ENCODE data around the gene ACKR1.
A peak's percentile ranks its signal among the peaks of the same experiment; 100 is the strongest.

Gene ACKR1, protein sequence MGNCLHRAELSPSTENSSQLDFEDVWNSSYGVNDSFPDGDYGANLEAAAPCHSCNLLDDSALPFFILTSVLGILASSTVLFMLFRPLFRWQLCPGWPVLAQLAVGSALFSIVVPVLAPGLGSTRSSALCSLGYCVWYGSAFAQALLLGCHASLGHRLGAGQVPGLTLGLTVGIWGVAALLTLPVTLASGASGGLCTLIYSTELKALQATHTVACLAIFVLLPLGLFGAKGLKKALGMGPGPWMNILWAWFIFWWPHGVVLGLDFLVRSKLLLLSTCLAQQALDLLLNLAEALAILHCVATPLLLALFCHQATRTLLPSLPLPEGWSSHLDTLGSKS

DNA sequence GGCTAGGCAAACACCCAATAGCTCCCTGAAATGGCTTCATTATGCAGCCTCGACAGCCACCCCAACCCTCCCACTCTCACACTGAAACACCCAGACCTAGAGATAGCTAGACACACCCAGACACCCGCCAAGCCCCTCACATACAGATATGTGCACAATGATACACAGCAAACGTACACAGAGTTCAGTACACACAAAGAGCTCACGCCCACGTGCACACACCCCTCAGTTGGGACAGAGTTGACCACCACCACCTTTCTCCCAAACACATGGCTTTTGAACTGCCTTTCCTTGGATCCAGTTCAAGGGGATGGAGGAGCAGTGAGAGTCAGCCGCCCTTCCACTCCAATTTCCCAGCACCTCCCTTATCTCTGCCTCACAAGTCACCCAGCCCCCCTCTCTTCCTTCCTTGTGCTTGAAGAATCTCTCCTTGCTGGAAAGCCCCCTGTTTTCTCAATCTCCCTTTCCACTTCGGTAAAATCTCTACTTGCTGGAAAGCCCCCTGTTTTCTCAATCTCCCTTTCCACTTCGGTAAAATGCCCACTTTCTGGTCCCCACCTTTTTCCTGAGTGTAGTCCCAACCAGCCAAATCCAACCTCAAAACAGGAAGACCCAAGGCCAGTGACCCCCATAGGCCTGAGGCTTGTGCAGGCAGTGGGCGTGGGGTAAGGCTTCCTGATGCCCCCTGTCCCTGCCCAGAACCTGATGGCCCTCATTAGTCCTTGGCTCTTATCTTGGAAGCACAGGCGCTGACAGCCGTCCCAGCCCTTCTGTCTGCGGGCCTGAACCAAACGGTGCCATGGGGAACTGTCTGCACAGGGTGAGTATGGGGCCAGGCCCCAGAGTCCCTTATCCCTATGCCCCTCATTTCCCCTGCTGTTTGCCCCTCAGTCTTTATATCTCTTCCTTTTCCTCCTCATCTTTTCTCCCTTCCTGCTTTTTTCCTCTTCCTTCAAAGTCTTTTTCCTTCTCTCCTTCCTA lies at the start of gene ACKR1:
Gene ACKR1, plus strand, starts transcription at position 715 of the 981 bp plus-strand sequence. Its CDS starts 85 bp downstream, at position 800.
- DNase-seq = no peak

DNA sequence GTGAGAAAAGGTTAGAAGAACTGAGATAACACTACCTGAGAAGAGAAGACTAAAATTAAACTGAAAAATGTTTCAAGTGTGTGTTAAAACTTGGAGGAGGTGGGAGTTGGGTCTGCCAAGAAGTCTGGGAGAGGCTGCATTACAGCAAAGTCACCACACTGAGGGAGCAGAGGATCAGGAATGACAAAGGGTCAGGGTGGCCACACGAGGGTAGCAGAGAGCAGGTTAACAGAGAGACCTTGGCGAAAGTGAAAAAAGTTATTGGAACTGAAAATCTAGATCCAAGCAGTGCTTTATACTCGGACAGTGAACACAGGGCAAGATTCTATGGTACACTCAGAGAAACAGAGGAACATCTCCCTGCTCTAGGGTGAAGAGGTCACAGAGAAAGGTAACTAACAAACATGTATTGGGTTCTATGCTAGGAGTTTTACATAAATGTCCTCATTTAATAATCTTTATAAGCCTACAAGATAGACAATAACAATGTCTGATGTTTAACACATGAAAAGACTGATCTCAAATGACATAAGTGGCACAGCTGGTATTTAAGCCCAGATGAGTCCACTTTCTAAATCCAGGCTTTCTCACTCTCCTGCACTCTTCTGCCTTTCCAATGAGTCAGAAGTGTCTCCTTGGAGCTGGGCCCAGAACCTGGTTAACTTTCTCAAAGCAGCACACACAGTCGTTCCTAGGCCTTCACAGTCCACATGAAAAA lies 43.5 kb upstream of the ACKR1 start:
- DNase-seq = peak; percentile 64

DNA sequence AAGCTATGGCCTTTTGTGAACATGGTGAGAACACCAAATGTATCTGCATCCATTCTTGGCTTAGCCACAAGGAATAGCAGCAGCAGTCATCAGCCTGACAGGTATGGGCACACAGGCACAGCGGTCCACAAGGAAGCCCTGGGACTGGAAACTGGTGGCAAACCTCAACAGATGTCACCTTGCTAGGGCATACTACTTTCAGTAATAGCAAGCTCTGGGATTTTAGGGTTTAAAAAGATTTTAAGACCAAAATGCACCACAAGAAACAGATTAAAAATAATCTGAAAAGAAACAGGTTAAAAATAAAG lies 43.0 kb upstream of the ACKR1 start:
- no peak for DNase-seq

DNA sequence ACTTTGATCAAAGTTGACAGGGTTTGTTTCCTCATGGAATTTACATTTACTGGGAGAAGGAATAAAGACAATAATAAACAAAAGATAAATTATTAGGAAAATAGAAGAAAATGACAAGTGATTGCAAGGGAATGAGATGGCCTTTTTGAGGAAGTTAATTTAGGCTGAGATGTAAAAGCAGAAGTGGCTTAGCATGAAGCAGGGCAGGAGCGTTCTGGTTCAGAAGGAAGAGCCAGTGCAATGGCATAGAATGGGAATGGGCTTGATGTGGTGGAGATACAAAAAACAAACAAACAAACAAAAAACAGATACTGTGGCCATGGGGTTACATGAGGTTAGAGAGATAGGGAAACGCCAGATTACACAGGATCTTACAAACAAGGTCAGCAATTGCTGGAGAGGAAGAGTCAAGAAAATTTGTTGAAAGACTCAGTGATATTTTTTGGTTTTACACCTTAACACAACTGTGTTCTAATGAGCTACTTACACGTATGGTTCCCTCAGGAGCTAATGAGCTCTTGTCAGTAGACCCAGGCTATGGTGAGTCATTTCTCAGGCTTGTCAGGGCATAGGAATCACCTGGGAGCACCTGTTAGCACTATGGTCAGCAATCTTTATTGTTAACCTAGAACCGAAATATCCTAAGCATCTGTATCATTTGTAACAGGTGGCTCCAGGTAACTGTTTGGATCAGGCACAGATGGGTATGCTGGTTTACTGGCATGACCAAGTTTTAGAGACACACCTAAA lies 42.0 kb upstream of the ACKR1 start:
- no peak for DNase-seq

DNA sequence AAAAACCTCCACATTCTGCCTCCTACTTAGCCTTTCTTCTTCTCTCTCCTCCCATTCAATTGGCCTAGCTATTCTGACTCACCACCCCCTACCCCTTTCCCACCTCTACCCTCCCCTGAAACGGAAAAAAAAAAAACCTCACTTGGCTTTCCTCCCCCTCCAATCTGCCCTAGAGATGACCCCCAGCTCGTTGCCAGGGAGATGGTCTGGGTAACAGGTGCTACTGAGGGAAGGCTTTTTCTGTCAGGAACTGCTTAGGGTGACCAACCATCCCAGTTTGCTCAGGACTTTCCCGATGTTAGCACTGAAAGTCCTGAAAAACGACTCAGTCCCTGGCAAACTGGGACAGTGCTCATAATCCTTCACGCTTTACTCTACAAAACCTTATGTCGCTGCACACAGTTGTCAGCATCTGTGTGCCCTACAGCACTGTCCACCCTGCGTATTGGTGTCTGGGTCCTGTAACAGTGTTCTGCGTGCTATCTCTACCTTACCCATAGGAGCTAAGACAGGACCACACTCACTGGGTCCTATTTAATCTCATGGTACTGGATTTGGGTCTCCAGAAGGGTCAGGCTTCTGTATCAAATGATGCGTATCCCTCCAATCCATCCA lies 41.0 kb upstream of the ACKR1 start:
- no peak for DNase-seq

DNA sequence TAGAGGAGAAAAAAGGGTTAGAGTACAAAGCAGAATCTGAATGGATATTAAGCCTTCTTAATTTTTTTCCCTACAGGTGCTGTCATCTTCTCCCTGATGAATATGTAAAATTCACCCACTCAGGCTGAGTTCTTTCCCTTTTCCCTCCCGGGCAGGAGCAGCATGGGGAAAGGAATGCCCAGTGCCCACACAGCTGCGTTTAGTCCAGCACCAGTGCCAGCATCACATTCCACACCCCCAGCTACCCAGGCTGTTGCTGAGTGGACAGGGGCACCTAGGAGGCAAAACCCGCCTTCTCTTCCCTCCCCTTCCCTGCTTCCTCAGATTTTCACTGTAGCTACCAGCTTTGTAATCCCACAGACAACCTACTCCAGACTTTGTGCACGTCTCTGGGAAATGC lies 36.6 kb upstream of the ACKR1 start:
- DNase-seq = no peak

DNA sequence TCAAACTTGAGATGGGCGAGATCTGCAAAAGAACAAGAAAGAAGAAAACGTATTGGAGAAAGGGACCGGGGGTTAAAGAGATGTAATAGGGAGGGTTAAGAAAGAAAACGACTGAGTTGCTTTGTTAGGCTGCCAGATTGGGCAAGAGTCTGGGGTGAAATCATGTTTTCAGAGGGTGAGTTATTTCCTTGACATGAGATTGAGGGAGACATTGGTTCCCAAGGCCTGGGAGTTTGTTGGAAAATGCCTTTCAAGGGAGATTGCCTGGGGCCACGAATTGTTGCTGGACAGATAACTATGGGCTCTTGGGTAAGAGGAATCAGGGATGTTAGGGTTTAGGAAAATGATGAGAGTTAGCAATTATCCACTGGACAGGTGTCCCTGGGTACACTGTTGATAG lies 34.0 kb upstream of the ACKR1 start:
- no peak for DNase-seq

DNA sequence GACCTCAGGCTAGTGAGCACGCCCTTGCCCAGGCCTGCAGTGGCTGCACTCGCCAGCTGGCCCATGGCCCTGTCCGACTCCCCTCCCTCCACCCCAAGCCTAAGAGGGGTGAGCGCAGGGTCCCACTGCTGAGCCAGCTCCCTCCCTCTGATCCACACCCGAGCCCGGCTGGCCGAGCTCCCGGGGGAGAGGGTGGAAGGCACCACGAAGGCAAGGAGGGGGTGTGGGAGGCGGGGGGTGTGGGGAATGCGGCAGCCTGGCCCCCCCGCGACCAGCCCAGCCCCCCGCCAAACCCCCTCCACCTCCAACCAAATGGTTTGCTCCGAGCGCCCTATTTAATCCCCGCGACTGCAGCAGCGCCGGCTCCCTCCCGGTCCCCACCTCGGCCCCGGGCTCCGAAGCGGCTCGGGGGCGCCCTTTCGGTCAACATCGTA lies 33.4 kb upstream of the ACKR1 start, which contains the start of gene CADM3:
Gene CADM3, plus strand, starts transcription at position 362 of the 434 bp plus-strand sequence. CDS start 151 bp downstream, outside the sequence.
- no peak for DNase-seq

DNA sequence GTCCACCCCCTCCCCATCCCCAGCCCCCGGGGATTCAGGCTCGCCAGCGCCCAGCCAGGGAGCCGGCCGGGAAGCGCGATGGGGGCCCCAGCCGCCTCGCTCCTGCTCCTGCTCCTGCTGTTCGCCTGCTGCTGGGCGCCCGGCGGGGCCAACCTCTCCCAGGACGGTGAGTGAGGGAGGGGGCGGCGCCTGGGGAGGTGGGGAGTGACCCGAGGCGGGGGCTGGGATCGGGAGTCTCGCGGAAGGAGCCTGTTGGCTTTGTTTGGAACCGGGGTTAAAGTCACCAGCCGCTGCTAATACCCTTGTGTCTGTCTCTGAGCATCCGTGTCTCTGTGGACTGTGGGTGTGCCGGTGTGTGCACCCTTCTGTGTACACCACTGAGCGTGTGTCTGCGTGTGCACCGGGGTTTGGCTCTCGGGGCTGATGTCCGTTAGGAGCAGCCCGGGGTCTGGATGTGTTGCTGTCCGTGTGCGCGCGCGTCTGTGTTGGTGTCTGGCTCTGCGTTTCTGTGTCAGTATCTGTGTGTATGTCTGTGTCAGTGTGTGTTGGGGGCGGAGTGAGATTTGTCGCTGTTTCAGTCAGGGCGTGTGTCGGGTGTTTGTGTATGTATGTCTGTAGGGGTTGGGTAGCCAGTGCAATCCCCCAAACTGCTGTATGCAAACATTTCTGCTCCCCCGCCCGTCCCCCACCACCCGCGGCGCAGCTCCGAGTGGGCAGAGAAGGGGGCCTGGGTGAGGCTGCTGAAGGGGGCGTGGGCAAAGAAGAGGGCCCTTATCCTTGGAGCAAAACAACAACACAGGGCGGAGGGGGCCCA lies 32.8 kb upstream of the ACKR1 start:
- DNase-seq = no peak

DNA sequence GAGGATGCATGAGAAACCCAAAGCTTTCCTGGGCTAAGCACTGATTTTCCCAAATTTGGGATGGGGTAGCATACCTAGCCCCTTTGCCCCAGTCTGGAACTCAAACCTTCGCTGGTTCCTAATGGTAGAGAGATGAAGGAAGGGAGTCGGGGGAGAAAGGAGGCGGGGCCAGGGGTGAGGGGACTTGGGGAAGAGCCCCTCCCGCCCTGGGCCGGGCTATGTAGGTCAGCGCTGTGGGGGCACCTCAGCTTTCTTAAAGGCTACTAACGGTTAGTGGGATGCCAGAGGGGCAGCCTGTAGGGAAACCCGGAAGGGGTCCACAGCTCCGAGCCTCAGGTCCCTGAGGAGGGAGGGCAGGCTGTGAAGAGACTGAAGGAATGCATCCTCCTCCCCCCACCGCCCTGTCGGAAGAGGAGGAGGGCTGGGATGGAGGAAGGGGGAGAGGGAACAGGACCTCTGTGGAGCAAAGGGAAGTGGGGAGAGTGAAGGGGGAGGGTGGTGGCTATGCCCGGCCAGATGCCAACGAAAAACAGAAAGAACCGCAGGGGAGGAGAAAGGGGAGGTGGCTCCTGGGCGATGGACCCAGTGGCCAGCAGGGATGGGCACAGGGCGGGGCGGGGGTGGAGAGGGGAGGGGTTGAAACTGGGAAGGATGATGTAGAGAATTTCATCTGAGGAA lies 31.9 kb upstream of the ACKR1 start:
- DNase-seq = no peak

DNA sequence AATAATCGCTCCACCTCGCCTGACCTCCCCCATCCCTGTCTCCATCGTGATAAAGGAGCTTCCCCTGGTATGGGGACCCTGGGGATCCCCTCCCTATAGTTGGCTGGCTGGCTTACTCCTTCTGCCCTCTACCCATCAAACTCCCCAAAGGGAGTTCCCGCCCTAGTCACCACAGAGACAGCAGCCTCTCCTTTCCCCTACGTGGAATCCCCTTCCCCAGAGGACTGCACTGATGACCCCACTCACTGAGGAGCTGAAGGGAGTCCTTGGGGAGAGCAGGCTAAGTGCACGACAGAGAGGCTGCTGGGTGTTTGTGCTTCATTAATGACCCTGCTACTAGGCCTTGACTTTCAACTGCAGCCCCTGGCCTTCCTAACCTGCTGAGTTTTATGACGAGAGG lies 31.4 kb upstream of the ACKR1 start:
- DNase-seq = no peak

DNA sequence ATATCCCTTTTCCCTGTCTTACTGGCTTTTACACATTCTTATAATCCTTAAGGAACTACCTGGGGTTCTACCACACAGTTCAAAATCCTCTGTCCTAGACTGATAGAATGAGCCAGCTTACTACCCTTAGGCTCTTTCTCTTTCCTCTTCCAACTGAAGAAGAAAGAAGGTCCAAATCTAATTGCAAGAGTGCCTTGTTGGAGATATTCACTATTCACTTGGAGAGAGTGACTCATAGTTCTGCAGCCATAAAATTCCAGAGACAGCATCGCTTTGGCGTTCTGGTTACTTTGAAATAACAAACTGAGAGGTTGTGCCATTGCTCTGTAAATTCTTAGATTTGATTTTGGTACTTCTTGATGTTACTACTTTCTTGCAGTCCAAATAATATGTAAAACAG lies 29.1 kb upstream of the ACKR1 start:
- DNase-seq = no peak

DNA sequence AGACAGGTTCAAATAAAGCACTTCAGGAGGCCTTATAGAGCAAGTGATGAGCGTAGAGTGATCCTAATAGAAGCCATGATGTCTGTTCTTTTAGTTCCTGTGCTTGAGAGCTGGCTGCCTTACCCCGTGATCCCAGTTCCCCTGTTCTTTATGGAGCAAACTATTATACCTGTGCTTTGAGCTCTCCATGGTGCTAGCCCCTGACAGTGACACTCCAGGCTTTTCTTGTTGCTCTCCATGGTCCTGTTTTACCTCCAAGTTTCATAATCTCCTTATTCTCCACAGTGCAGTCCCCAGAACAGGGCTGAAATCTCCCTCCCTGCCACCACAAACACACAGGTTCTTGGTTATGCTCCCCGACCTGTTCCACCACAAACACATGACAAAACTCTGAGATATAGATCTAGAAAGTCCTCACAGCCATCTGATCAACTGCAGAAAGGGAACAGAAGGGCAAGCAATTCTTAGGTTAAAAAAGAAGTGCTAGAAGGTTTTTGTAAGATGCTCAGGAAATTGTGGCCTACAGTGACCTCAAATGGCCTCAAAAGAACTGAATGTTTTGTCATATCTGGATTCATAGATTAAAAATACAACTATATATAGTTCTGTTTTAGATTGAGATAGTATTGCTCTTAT lies 27.3 kb upstream of the ACKR1 start:
- DNase-seq = no peak

DNA sequence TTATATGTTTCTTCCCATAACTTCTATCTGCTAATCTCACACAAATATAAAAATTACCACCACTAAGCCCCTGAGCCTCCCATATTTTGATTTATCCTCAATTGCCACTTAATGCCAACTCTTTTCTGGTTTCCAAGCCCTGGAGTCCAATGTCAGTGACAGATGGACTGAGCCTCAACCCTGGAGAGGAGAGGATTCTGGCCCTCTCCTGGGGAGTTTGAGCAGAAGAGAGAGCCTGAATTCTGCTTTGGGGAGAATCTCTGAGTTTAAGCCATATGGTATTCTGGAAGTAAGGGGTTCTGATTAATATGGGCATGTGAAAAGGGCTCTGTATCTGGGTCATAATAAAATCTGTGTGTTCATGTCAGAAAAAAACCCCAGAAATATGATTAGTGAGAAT lies 24.8 kb upstream of the ACKR1 start:
- DNase-seq = no peak

DNA sequence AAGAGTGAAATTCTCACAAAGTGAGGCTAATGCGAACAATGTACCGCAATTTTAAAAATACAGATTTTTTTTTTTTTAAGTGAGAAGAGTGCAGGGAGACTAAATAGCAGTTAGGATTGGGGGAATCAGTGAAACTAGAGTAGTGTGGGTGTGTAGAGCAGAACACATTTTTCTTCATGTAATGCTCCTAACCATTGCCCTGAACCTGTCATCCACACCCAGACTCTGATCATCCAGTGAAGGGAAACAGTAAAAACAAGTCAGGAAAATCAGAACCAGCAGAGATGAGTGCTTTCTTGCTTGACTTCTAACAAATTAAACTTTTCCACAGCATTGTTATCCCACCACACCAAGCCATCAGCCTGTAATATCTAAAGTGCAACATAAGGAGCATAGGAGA lies 24.2 kb upstream of the ACKR1 start:
- DNase-seq = no peak

DNA sequence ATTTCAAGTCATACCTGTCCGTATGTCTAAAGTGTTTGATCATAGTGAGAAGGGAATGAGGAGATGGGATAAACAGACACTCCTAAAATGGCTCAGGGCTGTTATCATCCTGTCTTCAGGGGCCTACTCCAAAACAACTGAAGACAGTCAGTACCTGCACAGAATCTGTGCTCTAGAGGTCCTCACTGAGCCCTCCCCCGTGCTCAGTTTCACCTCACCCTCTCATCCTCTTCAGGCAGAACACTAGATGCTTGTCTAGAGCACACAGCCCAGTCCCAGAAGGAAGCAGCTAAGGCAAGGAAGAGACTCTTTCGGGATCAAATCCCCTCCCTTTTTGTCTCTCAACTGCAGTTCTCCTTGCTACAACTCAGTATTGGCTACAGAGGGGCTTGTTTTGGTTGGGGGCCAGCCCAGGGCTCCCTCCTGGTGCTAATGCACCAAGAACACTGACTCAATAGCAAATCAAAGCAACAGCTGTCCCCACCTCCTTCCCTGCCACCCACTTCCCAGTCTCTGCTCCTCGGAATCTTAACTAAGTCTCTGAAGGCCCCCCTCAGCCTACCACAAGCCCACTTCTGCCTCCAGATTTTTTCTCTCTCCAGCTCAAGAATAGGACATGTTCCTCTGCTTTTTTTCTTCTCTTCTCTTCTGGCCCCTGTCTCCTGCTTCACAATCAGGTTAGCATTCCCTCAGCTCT lies 23.2 kb upstream of the ACKR1 start:
- DNase-seq = no peak

DNA sequence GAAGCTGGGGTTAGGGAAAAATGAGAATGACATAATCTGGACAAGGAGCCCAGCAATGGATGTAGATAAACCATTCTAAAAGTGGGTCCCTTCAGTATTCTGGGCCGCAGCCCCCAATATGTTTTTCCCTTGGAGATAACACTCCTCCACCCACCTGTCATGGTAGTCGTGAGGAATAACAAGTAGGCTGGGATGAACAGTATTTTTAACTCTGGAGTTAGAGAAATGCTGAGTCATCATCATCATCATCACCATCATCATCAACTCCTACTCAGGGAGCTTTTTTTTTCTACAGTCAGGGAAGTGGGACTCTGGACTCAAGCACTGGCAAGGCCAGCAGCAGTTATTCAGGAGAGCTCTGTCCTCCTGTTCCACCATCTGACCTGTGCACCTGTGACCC lies 20.5 kb upstream of the ACKR1 start:
- no peak for DNase-seq

DNA sequence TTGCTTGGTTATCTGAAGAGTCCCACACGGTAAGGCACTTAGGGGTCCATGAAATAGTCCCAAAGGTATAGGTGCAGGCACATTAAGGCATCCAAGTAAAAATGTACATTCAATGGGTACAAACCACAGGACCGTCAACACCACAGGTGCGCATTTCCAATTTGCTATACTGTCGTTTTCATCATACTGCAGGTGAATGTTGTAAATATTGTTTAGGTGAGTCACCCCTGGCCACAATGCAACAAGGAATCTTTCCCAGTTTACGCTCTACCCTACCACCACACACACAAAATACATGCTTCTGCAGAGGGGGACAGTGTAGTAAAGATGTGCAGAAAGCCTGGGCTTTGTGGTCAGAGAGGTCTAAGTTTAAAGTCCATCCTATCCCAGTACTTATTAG lies 19.6 kb upstream of the ACKR1 start:
- DNase-seq = no peak

DNA sequence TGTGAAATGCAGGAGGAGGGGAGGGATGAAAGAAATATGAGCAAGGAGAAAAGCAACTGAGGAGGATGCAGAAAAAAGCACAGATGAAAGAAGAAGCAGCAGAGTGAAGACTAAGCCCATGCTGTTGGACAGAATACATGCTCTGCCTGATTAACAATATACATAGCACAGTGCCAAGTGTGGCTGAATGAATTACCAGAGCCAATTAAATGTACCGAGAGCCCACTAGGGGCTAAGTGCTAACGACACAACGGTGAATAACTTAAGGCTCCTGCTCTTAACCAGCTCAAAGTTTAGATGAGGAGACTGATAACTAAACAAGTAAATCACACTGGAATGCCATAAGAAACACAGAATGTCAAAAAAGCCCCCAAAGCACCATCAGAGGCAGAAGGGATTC lies 17.6 kb upstream of the ACKR1 start:
- DNase-seq = no peak

Data from CD4-positive, alpha-beta T cell treated with Interleukin-17A for 4 hours (primary cell).